GM12872 (cell line): ENCODE data around the gene SMARCE1.

Experiments used
- CTCF ChIP-seq: IDR thresholded peaks from 3 replicates; pipeline ENCODE4 v1.5.1; 2011; ENCODE audit warnings: low read depth, mild to moderate bottlenecking, low read length, moderate library complexity; ENCODE audit not compliant: insufficient read depth

Gene SMARCE1

GRCh38 chr17:40680998-40681397, 33.4 kb upstream of the SMARCE1 start:
- TF ChIP-seq CTCF = no peak

- no peak for TF ChIP-seq CTCF
Measured at GRCh38 chr17:40679523-40679907, 31.9 kb upstream of the SMARCE1 start.

- no peak for TF ChIP-seq CTCF
Measured at GRCh38 chr17:40678902-40679522, 31.4 kb upstream of the SMARCE1 start.

DNA sequence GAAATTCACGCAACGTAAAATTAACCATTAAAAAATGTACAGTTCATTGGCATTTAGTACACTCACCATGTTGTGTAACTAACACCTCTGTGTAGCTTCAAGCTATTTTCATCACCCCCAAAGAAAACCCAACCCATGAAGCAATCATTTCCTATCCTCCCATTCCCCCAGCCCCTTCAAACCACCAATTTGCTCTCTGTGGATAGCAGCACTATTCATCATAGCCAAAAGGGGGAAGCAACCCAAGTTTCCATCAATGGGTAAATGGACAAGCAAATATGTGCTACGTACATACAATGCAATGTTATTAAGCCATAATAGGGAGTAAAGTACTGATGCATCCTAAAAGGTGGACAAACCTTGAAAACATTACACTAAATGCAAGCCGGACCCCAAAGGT, 28.3 kb upstream of the SMARCE1 start:
- no peak for TF ChIP-seq CTCF

DNA sequence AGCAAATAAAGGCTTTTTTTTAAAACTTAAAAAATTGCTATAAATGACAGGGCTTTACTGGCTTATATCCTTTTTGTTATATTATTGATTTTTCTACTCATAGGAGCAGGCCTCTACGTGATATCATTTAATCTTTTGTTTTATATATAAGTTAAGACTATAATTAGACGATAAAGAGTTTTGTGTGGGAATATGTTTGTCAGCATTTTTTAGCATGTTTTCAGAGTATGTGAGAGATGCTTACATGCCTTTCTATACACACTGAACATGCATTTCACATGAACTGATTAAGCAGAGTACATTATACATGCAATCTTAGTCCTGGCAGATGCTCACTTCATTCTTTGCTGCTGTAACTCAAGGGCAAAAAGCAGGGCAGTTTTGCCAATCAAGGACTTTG, 25.0 kb upstream of the SMARCE1 start:
- no peak for TF ChIP-seq CTCF

DNA sequence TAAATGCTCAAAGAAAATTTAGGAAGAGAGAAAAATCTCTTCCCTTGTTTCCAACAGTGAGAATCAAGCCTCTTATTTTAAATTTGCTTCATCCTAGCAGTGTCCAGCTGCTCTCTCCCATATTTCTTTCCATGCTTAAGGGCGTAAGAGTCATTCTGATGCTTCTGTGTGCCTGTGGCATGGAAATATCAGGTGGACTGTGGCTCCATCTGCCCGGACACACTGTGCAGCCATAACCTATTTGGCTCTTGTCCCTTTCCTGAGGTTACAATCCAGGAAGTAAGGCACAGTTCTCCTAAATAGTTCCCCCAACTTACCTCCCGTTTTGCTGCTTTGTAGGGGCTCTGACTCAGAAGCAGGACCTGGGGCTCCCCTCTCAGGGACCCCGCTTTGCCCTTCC, 23.7 kb upstream of the SMARCE1 start:
- no peak for TF ChIP-seq CTCF

DNA sequence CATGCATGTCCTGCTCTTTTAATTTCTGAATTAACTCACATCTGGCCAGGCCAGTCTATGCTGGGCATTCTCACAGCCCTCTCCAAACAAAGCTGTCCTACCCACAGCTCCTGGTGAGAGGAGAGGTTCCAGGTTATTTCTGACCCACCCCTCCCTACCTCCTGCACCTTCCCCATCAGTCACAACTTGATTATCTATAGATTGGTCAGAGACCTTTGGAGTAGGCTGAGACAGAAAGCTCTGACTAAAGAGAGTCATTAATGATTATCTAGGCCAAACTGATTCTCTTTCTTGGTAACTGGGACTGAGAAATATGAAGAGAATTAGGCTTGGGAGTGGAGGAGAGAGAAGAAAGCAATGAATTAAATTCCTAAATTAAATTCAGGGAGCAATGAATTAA, 18.7 kb upstream of the SMARCE1 start:
- no peak for TF ChIP-seq CTCF
